Thymus (tissue), 11 donors: ENCODE measurements around the gene PDGFB. TPM values are rescaled to one million over a fixed set of nuclear protein-coding genes. Genes with fewer than 3 reads are reported as not detected.
A peak's percentile ranks its signal among the peaks of the same experiment; 100 is the strongest.

Source experiments
- DNase-seq, 9 donors: peaks; one replicate each; pipeline ENCODE4 v3.0.0-alpha.2; 2013; ENCODE audit warnings: low spot score in 9 of 9, low read depth in 6 of 9, missing footprints in 1 of 9
- H3K27ac ChIP-seq, 2 donors: one replicate each; pipeline ENCODE4 v1.5.1; 2013; ENCODE audit warnings: control low read depth in 1 of 2, low read depth in 1 of 2, low read length in 1 of 2, mild to moderate bottlenecking in 1 of 2, moderate library complexity in 1 of 2
- H3K27me3 ChIP-seq, 2 donors: one replicate each; pipeline ENCODE4 v1.5.1; 2013; ENCODE audit warnings: low read length in 1 of 2; ENCODE audit not compliant: control insufficient read depth in 2 of 2, insufficient read depth in 1 of 2
- H3K36me3 ChIP-seq, 2 donors: one replicate each; pipeline ENCODE4 v1.5.1; 2013; ENCODE audit warnings: low read length in 1 of 2, mild to moderate bottlenecking in 1 of 2, moderate library complexity in 1 of 2; ENCODE audit not compliant: control insufficient read depth in 2 of 2, insufficient read depth in 2 of 2
- H3K4me1 ChIP-seq, 2 donors: one replicate each; pipeline ENCODE4 v1.5.1; 2013; ENCODE audit warnings: low read length in 2 of 2; ENCODE audit not compliant: control insufficient read depth in 2 of 2, insufficient read depth in 2 of 2
- H3K4me3 ChIP-seq, 2 donors: one replicate each; pipeline ENCODE4 v1.5.1; 2013; ENCODE audit warnings: low read length in 2 of 2, control low read depth in 1 of 2, mild to moderate bottlenecking in 1 of 2
- H3K9me3 ChIP-seq, 2 donors: one replicate each; pipeline ENCODE4 v1.5.1; 2013; ENCODE audit warnings: low read length in 1 of 2, mild to moderate bottlenecking in 1 of 2; ENCODE audit not compliant: control insufficient read depth in 2 of 2, insufficient read depth in 1 of 2
- WGBS: extraction: QIAGEN DNeasy Blood & Tissue Kit; methylation state at CpG from one replicate; pipeline ENCODE4 v1.1.7; 2013; 5-methylcytosine and 5-hydroxymethylcytosine counted together
- polyA plus RNA-seq: library from polyadenylated mRNA; stranded (reverse); fragments of 200-250 nt; gene quantifications from one replicate; pipeline ENCODE4 v1.2.3, GENCODE V29; 2013
- total RNA-seq: library from RNA; stranded (reverse); fragments of 120-200 nt; gene quantifications from one replicate; pipeline ENCODE4 v1.2.4, GENCODE V29; 2013
- donor health status: healthy.

Gene PDGFB
- total and polyA plus RNA-seq, 2 donors = 1.6 to 4.3 TPM

- no peaks in the 10 kb centered on the region for H3K36me3 ChIP-seq
- peaks cover 2 to 16% of the 10 kb centered on the region in 2 donors for H3K9me3 ChIP-seq
- DNase-seq = no peak
- peaks cover 0 to 2% of the 10 kb centered on the region in 2 donors for H3K4me1 ChIP-seq
- no peak overlapping the region for H3K27ac ChIP-seq
- H3K27me3 ChIP-seq = peaks cover 18 to 55% of the 10 kb centered on the region in 2 donors
- WGBS = 80% methylated on average over 16 of the region's 16 CpGs
- no peak overlapping the region for H3K4me3 ChIP-seq
Measured at GRCh38 chr22:39257901-39258475, 13.2 kb upstream of the PDGFB start.

- Histone ChIP-seq H3K27me3 (peaks cover 25 to 65% of the 10 kb centered on the region in 2 donors), H3K27ac (no peak overlapping the region), H3K36me3 (no peaks in the 10 kb centered on the region), H3K4me1 (peaks cover 0 to 2% of the 10 kb centered on the region in 2 donors), H3K4me3 (no peak overlapping the region), H3K9me3 (peaks cover 2 to 11% of the 10 kb centered on the region in 2 donors)
- 89% methylated on average over 2 of the region's 2 CpGs for WGBS
- DNase-seq = no peak
Measured at GRCh38 chr22:39256979-39257378, 12.2 kb upstream of the PDGFB start.

- H3K4me3 ChIP-seq = no peak overlapping the region
- 92% methylated on average over 11 of the region's 11 CpGs for WGBS
- peaks cover 2 to 4% of the 10 kb centered on the region in 2 donors for H3K9me3 ChIP-seq
- H3K27me3 ChIP-seq = peaks cover 28 to 73% of the 10 kb centered on the region in 2 donors
- no peak for DNase-seq
- H3K27ac ChIP-seq = no peak overlapping the region
- no peaks in the 10 kb centered on the region for H3K36me3 ChIP-seq
- peaks cover 0 to 2% of the 10 kb centered on the region in 2 donors for H3K4me1 ChIP-seq
Measured at GRCh38 chr22:39256186-39256552, 11.4 kb upstream of the PDGFB start.

- DNase-seq = no peak
- Histone ChIP-seq H3K4me3 (no peak overlapping the region), H3K27me3 (peaks cover 28 to 76% of the 10 kb centered on the region in 2 donors), H3K36me3 (no peaks in the 10 kb centered on the region), H3K27ac (no peak overlapping the region), H3K4me1 (peaks cover 0 to 2% of the 10 kb centered on the region in 2 donors), H3K9me3 (no peaks in the 10 kb centered on the region)
- WGBS = 84% methylated on average over 16 of the region's 16 CpGs
Measured at GRCh38 chr22:39255449-39256185, 10.8 kb upstream of the PDGFB start.

GRCh38 chr22:39254789-39255298 is 10.1 kb upstream of the PDGFB start:
- Histone ChIP-seq H3K4me3 (no peak overlapping the region), H3K27ac (peak overlapping the region in 1 of 2 donors; percentile 2), H3K9me3 (no peaks in the 10 kb centered on the region), H3K4me1 (peaks cover 0 to 2% of the 10 kb centered on the region in 2 donors), H3K27me3 (peaks cover 28 to 83% of the 10 kb centered on the region in 2 donors), H3K36me3 (no peaks in the 10 kb centered on the region)
- DNase-seq = no peak
- WGBS = 43% methylated on average over 15 of the region's 15 CpGs

GRCh38 chr22:39254122-39254521 is 9.3 kb upstream of the PDGFB start:
- Histone ChIP-seq H3K36me3 (no peaks in the 10 kb centered on the region), H3K4me1 (peaks cover 0 to 2% of the 10 kb centered on the region in 2 donors), H3K27me3 (peaks cover 32 to 90% of the 10 kb centered on the region in 2 donors), H3K9me3 (no peaks in the 10 kb centered on the region), H3K4me3 (no peak overlapping the region), H3K27ac (no peak overlapping the region)
- 85% methylated on average over 14 of the region's 14 CpGs for WGBS
- no peak for DNase-seq

GRCh38 chr22:39253435-39254070 is 8.8 kb upstream of the PDGFB start:
- H3K27ac ChIP-seq = no peak overlapping the region
- no peaks in the 10 kb centered on the region for H3K9me3 ChIP-seq
- WGBS = 9% methylated on average over 19 of the region's 19 CpGs
- H3K27me3 ChIP-seq = peaks cover 32 to 96% of the 10 kb centered on the region in 2 donors
- DNase-seq = no peak
- no peaks in the 10 kb centered on the region for H3K36me3 ChIP-seq
- no peak overlapping the region for H3K4me3 ChIP-seq
- peaks cover 0 to 2% of the 10 kb centered on the region in 2 donors for H3K4me1 ChIP-seq

GRCh38 chr22:39252461-39253434 is 8.0 kb upstream of the PDGFB start:
- Histone ChIP-seq H3K27me3 (peaks cover 30 to 97% of the 10 kb centered on the region in 2 donors), H3K4me3 (no peak overlapping the region), H3K9me3 (no peaks in the 10 kb centered on the region), H3K4me1 (peaks cover 0 to 2% of the 10 kb centered on the region in 2 donors), H3K36me3 (no peaks in the 10 kb centered on the region), H3K27ac (no peak overlapping the region)
- DNase-seq = no peak
- 23% methylated on average over 21 of the region's 21 CpGs for WGBS
